ENCODE data around the gene DAB1.

DAB1 gene

DNA sequence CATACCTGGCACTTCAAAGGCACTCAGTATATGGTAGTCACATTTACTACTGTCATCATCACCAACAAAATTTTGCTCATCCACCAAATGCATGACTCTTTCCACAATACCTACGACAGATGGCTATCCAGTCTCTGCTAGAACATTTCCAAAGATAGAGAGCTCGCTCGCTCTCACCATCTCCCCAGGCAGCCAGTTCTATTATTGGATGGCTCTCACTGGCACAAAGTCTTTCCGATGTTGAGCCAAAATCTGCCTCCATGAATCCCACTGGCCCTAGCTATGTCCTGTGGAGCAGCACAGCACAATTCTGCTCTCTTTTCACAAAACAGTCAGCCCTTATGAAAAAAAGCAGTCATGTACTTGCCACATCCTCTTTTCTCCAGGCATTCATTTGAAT is 102.1 kb downstream of the DAB1 start:
- Histone ChIP-seq H3K27me3 (ENCODE audit: insufficient read depth, poor library complexity, severe bottlenecking) (no peaks in the 10 kb centered on the region), H3K27ac (replicated peaks) (no peak overlapping the region), H3K4me3 (replicated peaks; ENCODE audit: insufficient read depth, low read length) (no peak overlapping the region)
- TF ChIP-seq, protein P1, sequence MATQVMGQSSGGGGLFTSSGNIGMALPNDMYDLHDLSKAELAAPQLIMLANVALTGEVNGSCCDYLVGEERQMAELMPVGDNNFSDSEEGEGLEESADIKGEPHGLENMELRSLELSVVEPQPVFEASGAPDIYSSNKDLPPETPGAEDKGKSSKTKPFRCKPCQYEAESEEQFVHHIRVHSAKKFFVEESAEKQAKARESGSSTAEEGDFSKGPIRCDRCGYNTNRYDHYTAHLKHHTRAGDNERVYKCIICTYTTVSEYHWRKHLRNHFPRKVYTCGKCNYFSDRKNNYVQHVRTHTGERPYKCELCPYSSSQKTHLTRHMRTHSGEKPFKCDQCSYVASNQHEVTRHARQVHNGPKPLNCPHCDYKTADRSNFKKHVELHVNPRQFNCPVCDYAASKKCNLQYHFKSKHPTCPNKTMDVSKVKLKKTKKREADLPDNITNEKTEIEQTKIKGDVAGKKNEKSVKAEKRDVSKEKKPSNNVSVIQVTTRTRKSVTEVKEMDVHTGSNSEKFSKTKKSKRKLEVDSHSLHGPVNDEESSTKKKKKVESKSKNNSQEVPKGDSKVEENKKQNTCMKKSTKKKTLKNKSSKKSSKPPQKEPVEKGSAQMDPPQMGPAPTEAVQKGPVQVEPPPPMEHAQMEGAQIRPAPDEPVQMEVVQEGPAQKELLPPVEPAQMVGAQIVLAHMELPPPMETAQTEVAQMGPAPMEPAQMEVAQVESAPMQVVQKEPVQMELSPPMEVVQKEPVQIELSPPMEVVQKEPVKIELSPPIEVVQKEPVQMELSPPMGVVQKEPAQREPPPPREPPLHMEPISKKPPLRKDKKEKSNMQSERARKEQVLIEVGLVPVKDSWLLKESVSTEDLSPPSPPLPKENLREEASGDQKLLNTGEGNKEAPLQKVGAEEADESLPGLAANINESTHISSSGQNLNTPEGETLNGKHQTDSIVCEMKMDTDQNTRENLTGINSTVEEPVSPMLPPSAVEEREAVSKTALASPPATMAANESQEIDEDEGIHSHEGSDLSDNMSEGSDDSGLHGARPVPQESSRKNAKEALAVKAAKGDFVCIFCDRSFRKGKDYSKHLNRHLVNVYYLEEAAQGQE (IDR thresholded peaks at IDR 0.05; ENCODE audit: insufficient replicate concordance, low read depth), result no peak
- no peak for TF ChIP-seq CTCF (IDR thresholded peaks at IDR 0.05; ENCODE audit: insufficient read depth, low read length)
- no peak for TF ChIP-seq POLR2AphosphoS5 (IDR thresholded peaks at IDR 0.05; ENCODE audit: low read depth)
- TF ChIP-seq GABPA (IDR thresholded peaks at IDR 0.05; ENCODE audit: low read depth), result no peak
- no peak for TF ChIP-seq SPI1 (IDR thresholded peaks at IDR 0.05; ENCODE audit: borderline replicate concordance, low read depth)
- DNase-seq (ENCODE audit: low read depth in 1 of 2, low spot score in 1 of 2), result no peak

GRCh38 chr1:57319791-57320190 is 104.1 kb downstream of the DAB1 start:
- Histone ChIP-seq H3K27me3 (ENCODE audit: insufficient read depth, poor library complexity, severe bottlenecking) (no peaks in the 10 kb centered on the region), H3K4me3 (replicated peaks; ENCODE audit: insufficient read depth, low read length) (no peak overlapping the region), H3K27ac (replicated peaks) (no peak overlapping the region)
- DNase-seq (ENCODE audit: low read depth in 1 of 2, low spot score in 1 of 2), result no peak
- TF ChIP-seq CTCF (IDR thresholded peaks at IDR 0.05; ENCODE audit: insufficient read depth, low read length) (no peak), GABPA (IDR thresholded peaks at IDR 0.05; ENCODE audit: low read depth) (no peak), POLR2AphosphoS5 (IDR thresholded peaks at IDR 0.05; ENCODE audit: low read depth) (no peak), SPI1 (IDR thresholded peaks at IDR 0.05; ENCODE audit: borderline replicate concordance, low read depth) (no peak)
- TF ChIP-seq, protein P1 (IDR thresholded peaks at IDR 0.05; ENCODE audit: insufficient replicate concordance, low read depth), result no peak

- TF ChIP-seq, protein P1 (IDR thresholded peaks at IDR 0.05; ENCODE audit: insufficient replicate concordance, low read depth), result no peak
- TF ChIP-seq SPI1 (IDR thresholded peaks at IDR 0.05; ENCODE audit: borderline replicate concordance, low read depth) (no peak), GABPA (IDR thresholded peaks at IDR 0.05; ENCODE audit: low read depth) (no peak), CTCF (IDR thresholded peaks at IDR 0.05; ENCODE audit: insufficient read depth, low read length) (no peak)
- H3K4me3 ChIP-seq (replicated peaks; ENCODE audit: insufficient read depth, low read length), result no peak overlapping the region
- H3K27ac ChIP-seq (replicated peaks), result no peak overlapping the region
- no peak for DNase-seq (ENCODE audit: low read depth in 1 of 2, low spot score in 1 of 2)
- H3K27me3 ChIP-seq (ENCODE audit: insufficient read depth, poor library complexity, severe bottlenecking), result no peaks in the 10 kb centered on the region
Observed at GRCh38 chr1:57319165-57319564, 104.7 kb downstream of the DAB1 start.

Measured in HL-60 (cell line).